Adrenal gland (tissue), 5 donors: ENCODE data around the gene PAQR7.

ENCODE experiments used
- POLR2A ChIP-seq, 2 donors: fragments of 450-650 bp; IDR thresholded peaks; one replicate each; pipeline ENCODE4 v1.6.1; 2017; ENCODE audit warnings: antibody characterized with exemption in 2 of 2, mild to moderate bottlenecking in 2 of 2, moderate library complexity in 1 of 2
- TF ChIP-seq, protein P1 (sequence below), 6 experiments: fragments of 450-650 bp in 4 of 6; fragments of 200-600 bp in 2 of 6; sonication (generic) in 1 of 6; IDR thresholded peaks; 1 replicate in 5 of 6; 2 replicates in 1 of 6; pipeline versions ENCODE4 v1.5.1 to v1.8.0; 2016 to 2021; ENCODE audit warnings: antibody characterized with exemption in 6 of 6, mild to moderate bottlenecking in 2 of 6, moderate library complexity in 1 of 6
- donor health status: DM: no; HTN: no; CAD: no.

DNA sequence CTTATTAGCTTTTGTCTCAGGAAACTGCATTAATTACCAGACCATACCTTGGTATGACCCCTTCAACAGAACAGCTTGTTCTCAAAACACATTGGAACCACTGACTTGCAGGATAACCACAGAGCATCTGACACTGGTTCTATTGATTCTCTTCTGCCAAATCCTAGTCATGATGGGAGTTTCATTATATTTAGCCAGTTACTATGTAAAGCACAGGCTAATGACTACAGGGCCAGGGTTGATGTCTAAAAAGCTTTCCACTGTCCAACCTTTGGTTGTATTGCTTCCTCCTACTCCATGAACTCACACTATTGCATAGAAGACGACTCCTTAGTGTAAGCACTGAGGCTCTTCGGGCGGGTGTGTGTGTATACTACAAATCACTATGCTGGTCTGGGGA lies 27.0 kb upstream of the PAQR7 start:
- TF ChIP-seq, protein P1, sequence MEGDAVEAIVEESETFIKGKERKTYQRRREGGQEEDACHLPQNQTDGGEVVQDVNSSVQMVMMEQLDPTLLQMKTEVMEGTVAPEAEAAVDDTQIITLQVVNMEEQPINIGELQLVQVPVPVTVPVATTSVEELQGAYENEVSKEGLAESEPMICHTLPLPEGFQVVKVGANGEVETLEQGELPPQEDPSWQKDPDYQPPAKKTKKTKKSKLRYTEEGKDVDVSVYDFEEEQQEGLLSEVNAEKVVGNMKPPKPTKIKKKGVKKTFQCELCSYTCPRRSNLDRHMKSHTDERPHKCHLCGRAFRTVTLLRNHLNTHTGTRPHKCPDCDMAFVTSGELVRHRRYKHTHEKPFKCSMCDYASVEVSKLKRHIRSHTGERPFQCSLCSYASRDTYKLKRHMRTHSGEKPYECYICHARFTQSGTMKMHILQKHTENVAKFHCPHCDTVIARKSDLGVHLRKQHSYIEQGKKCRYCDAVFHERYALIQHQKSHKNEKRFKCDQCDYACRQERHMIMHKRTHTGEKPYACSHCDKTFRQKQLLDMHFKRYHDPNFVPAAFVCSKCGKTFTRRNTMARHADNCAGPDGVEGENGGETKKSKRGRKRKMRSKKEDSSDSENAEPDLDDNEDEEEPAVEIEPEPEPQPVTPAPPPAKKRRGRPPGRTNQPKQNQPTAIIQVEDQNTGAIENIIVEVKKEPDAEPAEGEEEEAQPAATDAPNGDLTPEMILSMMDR (IDR thresholded peaks at IDR 0.05): no peak
- no peak for TF ChIP-seq POLR2A (IDR thresholded peaks at IDR 0.05)
